Measurements from ENCODE around the gene POLR3K.

POLR3K gene

DNA sequence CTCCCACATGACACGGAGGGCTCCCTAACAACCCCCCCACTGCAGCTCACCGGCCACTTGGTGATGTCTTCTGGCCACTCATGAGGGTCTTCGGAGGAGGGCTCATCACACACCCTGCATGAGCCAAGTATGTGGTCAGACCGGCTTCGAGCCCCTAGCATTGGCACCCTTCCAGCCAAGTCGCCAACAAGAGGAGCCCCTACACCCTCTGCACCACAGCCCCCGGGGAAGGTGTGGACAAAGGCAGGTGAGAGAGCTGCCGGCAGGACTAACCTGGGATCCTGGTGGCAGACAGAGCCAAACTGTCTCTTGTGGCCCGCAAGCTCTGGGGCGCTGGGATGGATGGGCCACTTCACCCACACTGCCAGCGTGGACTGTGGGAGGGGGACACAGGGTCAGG is 6.8 kb upstream of the POLR3K start (continued):
- TF ChIP-seq, protein P1, sequence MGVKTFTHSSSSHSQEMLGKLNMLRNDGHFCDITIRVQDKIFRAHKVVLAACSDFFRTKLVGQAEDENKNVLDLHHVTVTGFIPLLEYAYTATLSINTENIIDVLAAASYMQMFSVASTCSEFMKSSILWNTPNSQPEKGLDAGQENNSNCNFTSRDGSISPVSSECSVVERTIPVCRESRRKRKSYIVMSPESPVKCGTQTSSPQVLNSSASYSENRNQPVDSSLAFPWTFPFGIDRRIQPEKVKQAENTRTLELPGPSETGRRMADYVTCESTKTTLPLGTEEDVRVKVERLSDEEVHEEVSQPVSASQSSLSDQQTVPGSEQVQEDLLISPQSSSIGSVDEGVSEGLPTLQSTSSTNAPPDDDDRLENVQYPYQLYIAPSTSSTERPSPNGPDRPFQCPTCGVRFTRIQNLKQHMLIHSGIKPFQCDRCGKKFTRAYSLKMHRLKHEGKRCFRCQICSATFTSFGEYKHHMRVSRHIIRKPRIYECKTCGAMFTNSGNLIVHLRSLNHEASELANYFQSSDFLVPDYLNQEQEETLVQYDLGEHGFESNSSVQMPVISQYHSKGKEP (tag by site-specific recombination; IDR thresholded peaks at IDR 0.05): no peak
- no peak for TF ChIP-seq ZXDB (tag by site-specific recombination; IDR thresholded peaks at IDR 0.05)

GRCh38 chr16:59440-60059 is 6.1 kb upstream of the POLR3K start:
- CTCF ChIA-PET: interaction anchor here (1.5 kb wide), 1 partner anchor 37 kb away, joined by 8 read pairs; no protein-coding TSS in a partner anchor
- no peak overlapping the region for H3K27ac ChIP-seq (ENCODE audit: extremely low read depth, low read depth, low read length)
- POLR2A ChIA-PET: interaction anchor here (1.8 kb wide), 1 partner anchor 12 kb away, joined by 6 read pairs; the partner anchor contains the start of gene RHBDF1
- peaks cover 0 to 85% of the 10 kb centered on the region in 2 experiments; a peak in 1 of 3 replicates for H3K36me3 ChIP-seq (ENCODE audit: control insufficient read depth in 2 of 2, insufficient read depth in 1 of 2, low read length in 2 of 2)
- H3K9me3 ChIP-seq (ENCODE audit: control insufficient read depth, insufficient read depth, low read depth, low read length): no peaks in the 10 kb centered on the region
- H3K4me1 ChIP-seq (ENCODE audit: control insufficient read depth, insufficient read depth, low read length): no peaks in the 10 kb centered on the region
- TF ChIP-seq ZNF514 (tag by site-specific recombination; IDR thresholded peaks at IDR 0.05) (no peak), ZFP37 (tag by site-specific recombination; IDR thresholded peaks at IDR 0.05) (no peak), ZNF785 (tag by site-specific recombination; IDR thresholded peaks at IDR 0.05) (no peak), PRDM1 (tag by site-specific recombination; IDR thresholded peaks at IDR 0.05) (no peak), MYNN (tag by site-specific recombination; IDR thresholded peaks at IDR 0.05; ENCODE audit: borderline replicate concordance) (no peak)
- no peak overlapping the region for H3K4me3 ChIP-seq (ENCODE audit: low read depth, low read length)

DNA sequence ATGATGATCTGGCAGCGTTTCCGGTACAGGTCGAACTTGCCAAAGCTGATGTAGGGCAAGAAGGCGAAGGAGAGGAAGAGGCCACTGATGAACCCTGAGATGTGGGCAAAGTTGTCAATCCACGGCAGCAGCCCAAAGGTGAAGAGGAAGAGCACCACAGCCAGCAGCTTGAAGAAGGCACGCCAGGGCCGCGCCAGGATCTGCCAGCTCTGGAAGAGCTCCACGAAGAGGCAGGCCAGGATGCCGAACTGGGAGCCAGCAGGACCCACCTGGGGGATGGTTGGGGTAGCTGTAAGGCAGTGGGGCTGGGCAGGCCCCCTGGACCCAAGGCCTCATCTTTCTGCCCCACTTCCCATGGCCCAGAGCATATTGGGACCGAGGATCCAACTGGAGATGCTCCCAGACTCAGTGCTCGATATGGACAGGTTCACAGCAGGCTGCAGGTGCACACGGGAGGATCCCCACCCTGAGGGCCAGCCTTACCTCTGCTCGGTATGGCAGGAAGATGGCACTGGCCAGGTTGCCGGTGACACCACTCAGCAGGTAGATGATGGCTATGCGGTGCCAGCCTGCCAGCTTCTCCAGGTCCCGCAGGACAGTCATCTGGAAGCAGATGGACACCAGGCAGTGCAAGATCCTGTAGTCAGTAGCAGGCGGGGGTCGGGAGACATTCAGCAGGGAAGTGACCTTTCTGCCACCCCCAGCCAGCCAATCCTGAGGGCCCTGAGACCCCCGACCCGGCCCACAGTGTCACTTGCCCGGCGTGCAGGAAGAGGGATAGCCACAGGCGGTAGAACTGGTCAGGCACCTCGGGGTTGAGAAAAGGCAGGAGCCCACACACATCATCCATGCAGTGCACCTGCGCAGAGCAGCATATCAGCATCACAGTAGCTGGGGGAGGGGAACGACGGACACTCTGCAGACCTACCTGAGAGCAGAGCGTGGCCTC is 5.4 kb upstream of the POLR3K start:
- POLR2A ChIA-PET: interaction anchor here (1.8 kb wide), 1 partner anchor 13 kb away, joined by 6 read pairs; the partner anchor contains the start of gene RHBDF1
- H3K4me1 ChIP-seq (ENCODE audit: control insufficient read depth, insufficient read depth, low read length): no peaks in the 10 kb centered on the region
- no peaks in the 10 kb centered on the region for H3K9me3 ChIP-seq (ENCODE audit: control insufficient read depth, insufficient read depth, low read depth, low read length)
- no peak overlapping the region for H3K27ac ChIP-seq (ENCODE audit: extremely low read depth, low read depth, low read length)
- H3K36me3 ChIP-seq (ENCODE audit: control insufficient read depth in 2 of 2, insufficient read depth in 1 of 2, low read length in 2 of 2): peaks cover 0 to 78% of the 10 kb centered on the region in 2 experiments; a peak in 1 of 3 replicates
- no peak overlapping the region for H3K4me3 ChIP-seq (ENCODE audit: low read depth, low read length)
- CTCF ChIA-PET: interaction anchor here (0.8 kb wide), 1 partner anchor 58 kb away, joined by 4 read pairs; no protein-coding TSS in a partner anchor
- TF ChIP-seq GLIS2 (tag by site-specific recombination; IDR thresholded peaks at IDR 0.05) (no peak), REPIN1 (tag by site-specific recombination; IDR thresholded peaks at IDR 0.05; ENCODE audit: low read depth) (no peak), ZNF157 (tag by site-specific recombination; IDR thresholded peaks at IDR 0.05) (no peak), ZNF747 (tag by site-specific recombination; IDR thresholded peaks at IDR 0.05) (no peak), ZNF24 (tag by site-specific recombination; IDR thresholded peaks at IDR 0.05) (no peak), ZNF585B (tag by site-specific recombination; IDR thresholded peaks at IDR 0.05) (no peak), SP2 (tag by site-specific recombination; IDR thresholded peaks at IDR 0.05) (no peak), ELK4 (IDR thresholded peaks at IDR 0.05; ENCODE audit: borderline replicate concordance, low read depth, low read length) (no peak), ZNF16 (tag by site-specific recombination; IDR thresholded peaks at IDR 0.05; ENCODE audit: low read depth) (no peak), ZNF174 (tag by site-specific recombination; IDR thresholded peaks at IDR 0.05) (no peak), KLF16 (tag by site-specific recombination; IDR thresholded peaks at IDR 0.05) (no peak), PRDM4 (tag by site-specific recombination; IDR thresholded peaks at IDR 0.05) (no peak), HOXC10 (CRISPR knock-in tag; IDR thresholded peaks at IDR 0.05) (no peak), MEIS1 (CRISPR knock-in tag; IDR thresholded peaks at IDR 0.05; ENCODE audit: borderline replicate concordance) (no peak)
- TF ChIP-seq, protein P2, sequence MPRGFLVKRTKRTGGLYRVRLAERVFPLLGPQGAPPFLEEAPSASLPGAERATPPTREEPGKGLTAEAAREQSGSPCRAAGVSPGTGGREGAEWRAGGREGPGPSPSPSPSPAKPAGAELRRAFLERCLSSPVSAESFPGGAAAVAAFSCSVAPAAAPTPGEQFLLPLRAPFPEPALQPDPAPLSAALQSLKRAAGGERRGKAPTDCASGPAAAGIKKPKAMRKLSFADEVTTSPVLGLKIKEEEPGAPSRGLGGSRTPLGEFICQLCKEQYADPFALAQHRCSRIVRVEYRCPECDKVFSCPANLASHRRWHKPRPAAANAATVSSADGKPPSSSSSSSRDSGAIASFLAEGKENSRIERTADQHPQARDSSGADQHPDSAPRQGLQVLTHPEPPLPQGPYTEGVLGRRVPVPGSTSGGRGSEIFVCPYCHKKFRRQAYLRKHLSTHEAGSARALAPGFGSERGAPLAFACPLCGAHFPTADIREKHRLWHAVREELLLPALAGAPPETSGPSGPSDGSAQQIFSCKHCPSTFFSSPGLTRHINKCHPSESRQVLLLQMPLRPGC (tag by site-specific recombination; IDR thresholded peaks at IDR 0.05): no peak

All from HEK293 (cell line).